NB4 (cell line): Measurements from ENCODE around the gene CCDC136.

Source experiments
- POLR2A ChIP-seq: IDR thresholded peaks from 2 replicates; pipeline ENCODE4 v1.6.1; 2011; ENCODE audit warnings: mild to moderate bottlenecking; ENCODE audit not compliant: insufficient read length; ENCODE audit errors: extremely low read depth
- TF ChIP-seq, protein P1 (sequence below): IDR thresholded peaks from one replicate; pipeline ENCODE4 v1.5.1; 2012; ENCODE audit warnings: low read depth, low read length

GRCh38 chr7:128788446-128789412 lies 3.0 kb upstream of the CCDC136 start:
- no peak for TF ChIP-seq POLR2A
- TF ChIP-seq, protein P1, sequence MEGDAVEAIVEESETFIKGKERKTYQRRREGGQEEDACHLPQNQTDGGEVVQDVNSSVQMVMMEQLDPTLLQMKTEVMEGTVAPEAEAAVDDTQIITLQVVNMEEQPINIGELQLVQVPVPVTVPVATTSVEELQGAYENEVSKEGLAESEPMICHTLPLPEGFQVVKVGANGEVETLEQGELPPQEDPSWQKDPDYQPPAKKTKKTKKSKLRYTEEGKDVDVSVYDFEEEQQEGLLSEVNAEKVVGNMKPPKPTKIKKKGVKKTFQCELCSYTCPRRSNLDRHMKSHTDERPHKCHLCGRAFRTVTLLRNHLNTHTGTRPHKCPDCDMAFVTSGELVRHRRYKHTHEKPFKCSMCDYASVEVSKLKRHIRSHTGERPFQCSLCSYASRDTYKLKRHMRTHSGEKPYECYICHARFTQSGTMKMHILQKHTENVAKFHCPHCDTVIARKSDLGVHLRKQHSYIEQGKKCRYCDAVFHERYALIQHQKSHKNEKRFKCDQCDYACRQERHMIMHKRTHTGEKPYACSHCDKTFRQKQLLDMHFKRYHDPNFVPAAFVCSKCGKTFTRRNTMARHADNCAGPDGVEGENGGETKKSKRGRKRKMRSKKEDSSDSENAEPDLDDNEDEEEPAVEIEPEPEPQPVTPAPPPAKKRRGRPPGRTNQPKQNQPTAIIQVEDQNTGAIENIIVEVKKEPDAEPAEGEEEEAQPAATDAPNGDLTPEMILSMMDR = no peak
